SK-N-SH treated with all-trans-retinoic acid at 6 μM for 48 hours (cell line): ENCODE data around the gene SRPRA.

Source experiments
- ATAC-seq: fragments of 200-7000 bp; cut with Tn5 transposase; 3 replicates; pipeline ENCODE4 v1.9.1; 2020; ENCODE audit warnings: mild to moderate bottlenecking, moderate library complexity
- ARNTL ChIP-seq: fragments of 450-650 bp; formaldehyde crosslinking; IDR thresholded peaks from 2 replicates; pipeline ENCODE4 v1.5.0; 2020; ENCODE audit warnings: low read depth, mild to moderate bottlenecking, moderate library complexity, borderline replicate concordance
- BACH2 ChIP-seq: fragments of 250-450 bp; sonication (Bioruptor Pico); IDR thresholded peaks from 2 replicates; pipeline ENCODE4 v1.9.0; 2021; ENCODE audit warnings: mild to moderate bottlenecking, borderline replicate concordance
- CSDC2 ChIP-seq: fragments of 250-450 bp; sonication (Bioruptor Pico); IDR thresholded peaks from 2 replicates; pipeline ENCODE4 v1.5.0; 2020; ENCODE audit warnings: mild to moderate bottlenecking, moderate library complexity
- GLIS3 ChIP-seq: fragments of 250-450 bp; sonication (Bioruptor Pico); IDR thresholded peaks from 2 replicates; pipeline ENCODE4 v1.5.0; 2020; ENCODE audit warnings: mild to moderate bottlenecking, moderate library complexity
- ISL1 ChIP-seq: fragments of 250-450 bp; sonication (Bioruptor Pico); IDR thresholded peaks from 2 replicates; pipeline ENCODE4 v2.1.2; 2022; ENCODE audit warnings: mild to moderate bottlenecking, moderate library complexity
- OSR1 ChIP-seq: fragments of 250-450 bp; sonication (Bioruptor Pico); IDR thresholded peaks from 2 replicates; pipeline ENCODE4 v1.8.0; 2022; ENCODE audit warnings: moderate library complexity, mild to moderate bottlenecking, inconsistent platforms
- PATZ1 ChIP-seq: fragments of 250-450 bp; sonication (Bioruptor Pico); IDR thresholded peaks from 2 replicates; pipeline ENCODE4 v1.8.0; 2020; ENCODE audit warnings: mild to moderate bottlenecking, moderate library complexity, borderline replicate concordance
- POU6F1 ChIP-seq: fragments of 250-450 bp; sonication (Bioruptor Pico); IDR thresholded peaks from 2 replicates; pipeline ENCODE4 v1.8.0; 2021; ENCODE audit warnings: low read depth, mild to moderate bottlenecking, moderate library complexity, borderline replicate concordance
- PPARA ChIP-seq: fragments of 250-450 bp; sonication (Bioruptor Pico); IDR thresholded peaks from 2 replicates; pipeline ENCODE4 v1.5.0; 2020; ENCODE audit warnings: mild to moderate bottlenecking, borderline replicate concordance
- SNAI2 ChIP-seq: fragments of 250-450 bp; sonication (Bioruptor Pico); IDR thresholded peaks from 2 replicates; pipeline ENCODE4 v1.5.0; 2020; ENCODE audit warnings: mild to moderate bottlenecking, moderate library complexity
- TCF4 ChIP-seq: fragments of 250-450 bp; sonication (Bioruptor Pico); IDR thresholded peaks from 2 replicates; pipeline ENCODE4 v1.8.0; 2021; ENCODE audit warnings: mild to moderate bottlenecking, moderate library complexity, borderline replicate concordance
- TOX ChIP-seq: fragments of 250-450 bp; sonication (Bioruptor Pico); IDR thresholded peaks from 2 replicates; pipeline ENCODE4 v1.8.0; 2021; ENCODE audit warnings: mild to moderate bottlenecking, moderate library complexity, borderline replicate concordance
- ZC3H10 ChIP-seq: fragments of 250-450 bp; sonication (Bioruptor Pico); IDR thresholded peaks from 2 replicates; pipeline ENCODE4 v1.5.1; 2021; ENCODE audit warnings: mild to moderate bottlenecking, moderate library complexity
- ZFP3 ChIP-seq: fragments of 250-450 bp; sonication (Bioruptor Pico); IDR thresholded peaks from 2 replicates; pipeline ENCODE4 v1.5.0; 2020; ENCODE audit warnings: mild to moderate bottlenecking, moderate library complexity
- ZFP30 ChIP-seq: fragments of 450-650 bp; formaldehyde crosslinking; IDR thresholded peaks from 2 replicates; pipeline ENCODE4 v1.5.0; 2022; ENCODE audit warnings: mild to moderate bottlenecking, moderate library complexity
- ZNF565 ChIP-seq: fragments of 450-650 bp; formaldehyde crosslinking; conservative IDR thresholded peaks from 2 replicates; pipeline ENCODE4 v1.5.0; 2020; ENCODE audit warnings: low read depth, mild to moderate bottlenecking, moderate library complexity
- ZNF70 ChIP-seq: fragments of 450-650 bp; formaldehyde crosslinking; IDR thresholded peaks from 2 replicates; pipeline ENCODE4 v1.5.0; 2020; ENCODE audit warnings: mild to moderate bottlenecking, moderate library complexity
- ZNF8 ChIP-seq: fragments of 450-650 bp; formaldehyde crosslinking; IDR thresholded peaks from 2 replicates; pipeline ENCODE4 v1.5.0; 2020; ENCODE audit warnings: mild to moderate bottlenecking, moderate library complexity
- TF ChIP-seq, protein P1 (sequence below): fragments of 250-450 bp; sonication (Bioruptor Pico); IDR thresholded peaks from 2 replicates; pipeline ENCODE4 v1.5.1; 2021; ENCODE audit warnings: mild to moderate bottlenecking, moderate library complexity
- TF ChIP-seq, protein P2 (sequence below): fragments of 250-450 bp; sonication (Bioruptor Pico); IDR thresholded peaks from 2 replicates; pipeline ENCODE4 v1.5.0; 2020; ENCODE audit warnings: mild to moderate bottlenecking, moderate library complexity
- TF ChIP-seq, protein P3 (sequence below): fragments of 250-450 bp; sonication (Bioruptor Pico); IDR thresholded peaks from 2 replicates; pipeline ENCODE4 v1.5.1; 2020; ENCODE audit warnings: low read depth, mild to moderate bottlenecking, moderate library complexity

SRPRA gene

DNA sequence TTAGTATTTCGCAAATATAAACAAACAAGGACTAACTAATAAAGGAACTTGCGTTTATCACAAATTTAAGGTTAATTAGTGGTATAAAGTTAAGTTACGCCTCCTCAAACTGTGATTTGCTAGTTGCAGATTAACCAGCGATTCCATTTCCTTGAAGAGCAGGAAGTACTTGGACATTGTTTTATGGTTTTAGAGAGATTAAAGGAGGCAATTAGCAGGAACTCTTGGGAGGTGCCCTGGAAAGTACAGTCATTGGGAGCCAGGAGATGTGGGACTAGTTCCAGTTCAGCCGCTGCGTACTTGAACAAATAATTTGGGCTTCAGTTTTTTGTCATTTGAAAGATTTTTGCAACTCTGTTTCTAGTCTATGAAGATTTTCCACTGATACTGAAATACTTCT lies 53.9 kb downstream of the SRPRA start (continued):
- TF ChIP-seq TOX (CRISPR knock-in tag) (no peak), ARNTL (no peak), PPARA (CRISPR knock-in tag) (no peak), TCF4 (CRISPR knock-in tag) (no peak), GLIS3 (CRISPR knock-in tag) (no peak), ZFP3 (no peak), SNAI2 (CRISPR knock-in tag) (no peak), POU6F1 (CRISPR knock-in tag) (no peak), ISL1 (CRISPR knock-in tag) (no peak)
- TF ChIP-seq, protein P1, sequence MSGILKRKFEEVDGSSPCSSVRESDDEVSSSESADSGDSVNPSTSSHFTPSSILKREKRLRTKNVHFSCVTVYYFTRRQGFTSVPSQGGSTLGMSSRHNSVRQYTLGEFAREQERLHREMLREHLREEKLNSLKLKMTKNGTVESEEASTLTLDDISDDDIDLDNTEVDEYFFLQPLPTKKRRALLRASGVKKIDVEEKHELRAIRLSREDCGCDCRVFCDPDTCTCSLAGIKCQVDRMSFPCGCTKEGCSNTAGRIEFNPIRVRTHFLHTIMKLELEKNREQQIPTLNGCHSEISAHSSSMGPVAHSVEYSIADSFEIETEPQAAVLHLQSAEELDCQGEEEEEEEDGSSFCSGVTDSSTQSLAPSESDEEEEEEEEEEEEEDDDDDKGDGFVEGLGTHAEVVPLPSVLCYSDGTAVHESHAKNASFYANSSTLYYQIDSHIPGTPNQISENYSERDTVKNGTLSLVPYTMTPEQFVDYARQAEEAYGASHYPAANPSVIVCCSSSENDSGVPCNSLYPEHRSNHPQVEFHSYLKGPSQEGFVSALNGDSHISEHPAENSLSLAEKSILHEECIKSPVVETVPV (CRISPR knock-in tag), result no peak
- TF ChIP-seq, all 23 proteins: peak for 0

GRCh38 chr11:126214441-126214840 lies 54.3 kb downstream of the SRPRA start:
- ATAC-seq, result no peak
- TF ChIP-seq CSDC2 (CRISPR knock-in tag), result no peak
- no peak for TF ChIP-seq ZFP30 (CRISPR knock-in tag)
- TF ChIP-seq, protein P2, sequence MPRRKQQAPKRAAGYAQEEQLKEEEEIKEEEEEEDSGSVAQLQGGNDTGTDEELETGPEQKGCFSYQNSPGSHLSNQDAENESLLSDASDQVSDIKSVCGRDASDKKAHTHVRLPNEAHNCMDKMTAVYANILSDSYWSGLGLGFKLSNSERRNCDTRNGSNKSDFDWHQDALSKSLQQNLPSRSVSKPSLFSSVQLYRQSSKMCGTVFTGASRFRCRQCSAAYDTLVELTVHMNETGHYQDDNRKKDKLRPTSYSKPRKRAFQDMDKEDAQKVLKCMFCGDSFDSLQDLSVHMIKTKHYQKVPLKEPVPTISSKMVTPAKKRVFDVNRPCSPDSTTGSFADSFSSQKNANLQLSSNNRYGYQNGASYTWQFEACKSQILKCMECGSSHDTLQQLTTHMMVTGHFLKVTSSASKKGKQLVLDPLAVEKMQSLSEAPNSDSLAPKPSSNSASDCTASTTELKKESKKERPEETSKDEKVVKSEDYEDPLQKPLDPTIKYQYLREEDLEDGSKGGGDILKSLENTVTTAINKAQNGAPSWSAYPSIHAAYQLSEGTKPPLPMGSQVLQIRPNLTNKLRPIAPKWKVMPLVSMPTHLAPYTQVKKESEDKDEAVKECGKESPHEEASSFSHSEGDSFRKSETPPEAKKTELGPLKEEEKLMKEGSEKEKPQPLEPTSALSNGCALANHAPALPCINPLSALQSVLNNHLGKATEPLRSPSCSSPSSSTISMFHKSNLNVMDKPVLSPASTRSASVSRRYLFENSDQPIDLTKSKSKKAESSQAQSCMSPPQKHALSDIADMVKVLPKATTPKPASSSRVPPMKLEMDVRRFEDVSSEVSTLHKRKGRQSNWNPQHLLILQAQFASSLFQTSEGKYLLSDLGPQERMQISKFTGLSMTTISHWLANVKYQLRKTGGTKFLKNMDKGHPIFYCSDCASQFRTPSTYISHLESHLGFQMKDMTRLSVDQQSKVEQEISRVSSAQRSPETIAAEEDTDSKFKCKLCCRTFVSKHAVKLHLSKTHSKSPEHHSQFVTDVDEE (CRISPR knock-in tag), result no peak
- TF ChIP-seq, protein P3, sequence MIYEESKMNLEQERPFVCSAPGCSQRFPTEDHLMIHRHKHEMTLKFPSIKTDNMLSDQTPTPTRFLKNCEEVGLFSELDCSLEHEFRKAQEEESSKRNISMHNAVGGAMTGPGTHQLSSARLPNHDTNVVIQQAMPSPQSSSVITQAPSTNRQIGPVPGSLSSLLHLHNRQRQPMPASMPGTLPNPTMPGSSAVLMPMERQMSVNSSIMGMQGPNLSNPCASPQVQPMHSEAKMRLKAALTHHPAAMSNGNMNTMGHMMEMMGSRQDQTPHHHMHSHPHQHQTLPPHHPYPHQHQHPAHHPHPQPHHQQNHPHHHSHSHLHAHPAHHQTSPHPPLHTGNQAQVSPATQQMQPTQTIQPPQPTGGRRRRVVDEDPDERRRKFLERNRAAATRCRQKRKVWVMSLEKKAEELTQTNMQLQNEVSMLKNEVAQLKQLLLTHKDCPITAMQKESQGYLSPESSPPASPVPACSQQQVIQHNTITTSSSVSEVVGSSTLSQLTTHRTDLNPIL (CRISPR knock-in tag), result no peak
- TF ChIP-seq POU6F1 (CRISPR knock-in tag), result no peak
- TF ChIP-seq GLIS3 (CRISPR knock-in tag), result no peak
- TF ChIP-seq ZNF565 (CRISPR knock-in tag), result no peak
- no peak for TF ChIP-seq ZC3H10 (CRISPR knock-in tag)
- no peak for TF ChIP-seq ARNTL
- no peak for TF ChIP-seq BACH2
- no peak for TF ChIP-seq PATZ1 (CRISPR knock-in tag)
- TF ChIP-seq ISL1 (CRISPR knock-in tag), result no peak
- TF ChIP-seq OSR1 (CRISPR knock-in tag), result no peak
- no peak for TF ChIP-seq ZNF70 (CRISPR knock-in tag)
- no peak for TF ChIP-seq SNAI2 (CRISPR knock-in tag)
- TF ChIP-seq ZNF8, result no peak
- TF ChIP-seq PPARA (CRISPR knock-in tag), result no peak
- no peak for TF ChIP-seq ZFP3
